T follicular helper cell (primary cell): ENCODE measurements around the gene LMF1.
A peak's percentile ranks its signal among the peaks of the same experiment; 100 is the strongest.

ENCODE experiments used
- DNase-seq: peaks from one replicate; pipeline ENCODE4 v3.0.0-alpha.2; 2020; ENCODE audit warnings: low read depth
- total RNA-seq, 2 experiments: gene quantifications; one replicate each; lab custom pipeline; 2026; lab: John Stamatoyannopoulos, UW

LMF1 gene
- 5.5 to 25.4 reads per million in 2 experiments for total RNA-seq

GRCh38 chr16:970766-971581 lies at the start of gene LMF1:
Gene LMF1, minus strand, starts transcription at chr16:970984. Its CDS starts 4 bp downstream, at chr16:970980.
- DNase-seq: peak; percentile 95

GRCh38 chr16:1020091-1020399 lies 49.3 kb upstream of the LMF1 start:
- no peak for DNase-seq

- DNase-seq: no peak
Observed at GRCh38 chr16:1019231-1020090, 48.7 kb upstream of the LMF1 start.

- no peak for DNase-seq
Observed at GRCh38 chr16:1018447-1019198, 47.8 kb upstream of the LMF1 start.

- DNase-seq: no peak
Observed at GRCh38 chr16:1014771-1015495, 44.1 kb upstream of the LMF1 start.

DNA sequence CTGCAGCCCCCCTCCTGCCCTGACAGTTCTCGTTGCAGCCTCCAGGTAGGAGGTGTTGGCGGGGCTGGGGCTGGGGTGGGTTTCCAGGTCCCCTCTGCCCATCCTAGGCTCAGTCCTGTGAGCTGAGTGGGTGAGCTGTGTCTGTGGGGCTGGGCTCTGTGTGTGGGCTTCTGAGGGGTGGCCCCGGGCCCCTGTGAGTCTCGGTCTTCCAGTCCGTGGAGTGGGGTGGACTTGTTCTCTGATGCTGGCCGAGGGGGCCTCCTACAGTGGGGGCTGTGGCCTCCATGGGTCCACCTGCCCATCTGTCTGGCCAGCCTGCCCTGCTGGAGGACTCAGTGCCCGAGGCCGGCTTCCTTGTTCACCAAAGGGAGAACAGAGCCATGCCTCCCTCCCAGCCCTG lies 43.4 kb upstream of the LMF1 start:
- no peak for DNase-seq

DNA sequence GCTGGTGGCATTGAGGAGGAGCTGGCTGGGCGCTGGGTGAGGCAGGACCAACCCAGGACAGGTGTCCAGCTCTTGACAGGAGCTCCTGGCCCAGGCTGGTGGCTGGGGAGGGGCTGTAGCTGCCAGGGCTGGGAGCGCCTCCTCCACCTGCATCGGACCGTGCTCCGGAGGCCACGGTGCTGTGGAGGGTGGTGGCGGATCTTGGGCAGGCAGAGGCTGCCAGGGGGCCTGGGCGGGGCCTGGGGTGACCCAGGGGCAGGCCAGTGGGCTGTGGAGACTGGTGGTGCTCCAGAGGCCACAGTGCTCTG lies 42.8 kb upstream of the LMF1 start:
- DNase-seq: no peak

DNA sequence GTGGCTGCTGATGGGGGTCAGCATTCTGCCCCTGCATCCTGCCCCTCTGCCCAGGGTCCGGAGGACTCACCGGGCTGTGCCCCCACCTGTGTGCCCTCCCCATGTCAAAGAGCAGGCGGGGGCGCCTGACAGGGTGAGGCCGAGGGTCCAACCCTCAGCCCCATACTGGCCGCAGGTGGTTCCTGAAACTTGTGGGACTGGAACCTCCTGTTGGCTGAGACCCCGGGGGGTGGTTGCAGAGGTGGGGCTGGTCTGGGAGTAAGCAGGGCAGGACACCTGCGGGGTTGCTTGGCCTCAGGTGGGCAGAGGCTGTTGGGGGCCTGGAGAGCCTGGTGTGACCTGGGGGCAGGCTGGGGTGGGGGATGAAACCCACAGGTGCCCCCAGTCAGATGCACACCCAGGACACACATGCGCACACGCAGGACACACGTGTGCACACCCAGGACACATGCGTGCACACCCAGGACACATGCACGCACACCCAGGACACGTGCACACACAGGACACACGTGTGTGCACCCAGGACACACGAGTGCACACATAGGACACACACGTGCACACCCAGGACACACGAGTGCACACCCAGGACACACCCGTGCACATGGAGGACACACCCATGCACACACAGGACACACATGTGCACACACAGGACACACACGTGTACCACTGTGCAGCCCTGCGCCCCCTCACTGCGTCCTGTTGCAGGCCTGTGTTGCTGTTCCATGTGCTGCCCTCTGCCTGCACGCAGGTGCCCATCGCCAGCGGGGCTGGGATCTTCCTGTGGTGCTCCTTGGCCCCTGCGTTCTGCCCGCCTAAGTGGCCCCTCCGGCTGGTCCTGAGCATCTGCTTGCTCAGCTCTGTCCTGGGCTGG lies 42.2 kb upstream of the LMF1 start:
- DNase-seq: no peak

GRCh38 chr16:1012135-1012534 lies 41.4 kb upstream of the LMF1 start:
- no peak for DNase-seq

- no peak for DNase-seq
Observed at GRCh38 chr16:1011316-1012082, 40.7 kb upstream of the LMF1 start.

DNA sequence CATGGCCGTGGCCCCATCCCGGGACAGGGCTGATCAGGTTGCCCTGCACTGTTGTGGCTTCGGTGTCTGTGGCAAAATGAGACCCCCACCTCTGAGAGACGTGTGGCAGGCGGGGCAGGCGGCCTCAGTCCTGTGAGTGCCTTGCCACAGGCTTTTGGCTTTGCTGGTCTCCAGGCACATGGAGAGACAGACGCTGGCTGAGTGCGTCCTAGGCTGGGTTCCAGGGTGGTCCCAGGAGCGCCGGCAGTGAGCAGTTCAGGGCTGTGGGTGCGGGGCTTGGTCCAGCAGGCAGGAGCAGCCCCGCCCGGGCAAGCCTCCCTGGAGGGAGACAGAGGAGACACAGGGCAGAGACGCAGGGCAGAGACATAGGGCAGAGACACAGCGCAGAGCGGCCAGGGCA lies 40.0 kb upstream of the LMF1 start:
- DNase-seq: no peak

DNA sequence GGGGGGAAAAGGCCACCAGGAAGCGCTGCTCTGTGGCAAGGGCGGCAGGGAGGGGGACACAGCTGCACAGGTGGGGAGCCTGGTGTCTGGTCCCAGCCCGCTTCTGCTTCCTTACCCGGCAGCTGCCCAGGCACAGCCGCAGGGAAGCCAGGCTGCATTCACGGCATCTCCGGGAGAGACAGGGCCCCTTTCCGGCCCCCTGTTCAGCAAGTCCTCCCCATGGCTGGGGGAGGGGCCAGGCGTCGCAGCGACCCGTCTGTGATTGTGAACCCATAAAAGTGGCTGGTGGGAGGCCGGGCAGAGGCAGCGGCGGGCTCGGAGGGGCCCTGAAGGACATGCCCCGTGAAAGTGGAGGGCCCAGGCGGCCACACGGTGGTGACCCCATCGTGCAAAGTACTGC lies 39.5 kb upstream of the LMF1 start:
- DNase-seq: no peak

DNA sequence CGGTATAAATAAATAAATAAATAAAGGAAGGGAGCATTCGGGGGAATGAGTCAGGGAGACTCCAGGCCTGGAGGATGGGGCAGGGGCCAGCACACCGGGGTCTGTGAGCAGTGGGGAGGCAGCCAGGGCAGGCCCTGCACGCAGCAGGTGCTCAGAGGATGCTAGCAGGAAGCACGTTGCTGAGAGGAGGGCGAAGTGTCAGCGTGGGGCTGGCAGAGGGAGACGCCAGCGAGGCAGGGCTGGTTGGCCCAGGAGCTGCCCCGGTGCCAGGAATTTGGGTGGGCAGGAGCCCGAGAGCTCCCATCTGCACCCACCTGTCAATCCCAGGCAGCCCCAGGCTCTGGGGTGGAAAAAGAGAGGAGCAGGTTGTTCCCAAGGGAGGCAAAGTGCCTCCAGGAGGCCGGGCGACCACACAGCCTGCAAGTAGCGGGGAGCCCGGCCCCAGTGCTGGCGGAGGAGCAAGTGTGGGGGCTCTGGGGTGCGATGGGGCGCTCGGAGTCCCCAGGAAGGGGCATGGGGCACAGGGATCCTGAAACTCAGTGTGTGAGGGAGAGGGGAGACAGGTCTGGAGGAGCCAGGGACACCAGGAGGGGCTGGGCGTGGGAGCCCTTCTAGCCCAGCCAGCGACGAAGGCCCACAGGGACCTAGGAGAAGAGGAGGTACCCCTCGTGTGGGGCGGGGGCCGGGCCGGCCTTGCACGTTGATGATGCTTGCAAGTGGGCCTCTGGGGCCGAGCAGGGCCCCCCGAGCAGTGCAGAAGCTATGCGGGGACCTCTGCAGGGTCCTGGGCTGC lies 38.8 kb upstream of the LMF1 start:
- no peak for DNase-seq

DNA sequence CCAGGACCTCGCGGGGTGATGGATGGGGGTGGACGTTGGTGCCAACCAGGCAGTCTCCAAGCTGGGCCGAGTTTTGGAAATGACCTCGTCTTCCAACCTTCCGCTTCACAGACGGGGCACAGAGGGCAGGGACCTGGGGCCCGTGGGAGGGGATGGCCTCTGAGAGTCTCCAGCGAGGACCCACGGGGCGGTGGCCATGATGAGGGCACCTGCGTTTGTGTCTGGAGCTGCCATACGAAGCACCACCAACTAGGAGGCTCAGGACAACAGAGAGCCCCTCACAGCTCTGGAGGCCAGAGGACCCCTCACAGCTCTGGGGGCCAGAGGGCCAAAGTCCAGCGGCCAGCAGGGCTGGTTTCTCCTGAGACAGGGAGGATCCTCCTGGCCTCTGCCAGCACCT lies 37.3 kb upstream of the LMF1 start:
- no peak for DNase-seq

DNA sequence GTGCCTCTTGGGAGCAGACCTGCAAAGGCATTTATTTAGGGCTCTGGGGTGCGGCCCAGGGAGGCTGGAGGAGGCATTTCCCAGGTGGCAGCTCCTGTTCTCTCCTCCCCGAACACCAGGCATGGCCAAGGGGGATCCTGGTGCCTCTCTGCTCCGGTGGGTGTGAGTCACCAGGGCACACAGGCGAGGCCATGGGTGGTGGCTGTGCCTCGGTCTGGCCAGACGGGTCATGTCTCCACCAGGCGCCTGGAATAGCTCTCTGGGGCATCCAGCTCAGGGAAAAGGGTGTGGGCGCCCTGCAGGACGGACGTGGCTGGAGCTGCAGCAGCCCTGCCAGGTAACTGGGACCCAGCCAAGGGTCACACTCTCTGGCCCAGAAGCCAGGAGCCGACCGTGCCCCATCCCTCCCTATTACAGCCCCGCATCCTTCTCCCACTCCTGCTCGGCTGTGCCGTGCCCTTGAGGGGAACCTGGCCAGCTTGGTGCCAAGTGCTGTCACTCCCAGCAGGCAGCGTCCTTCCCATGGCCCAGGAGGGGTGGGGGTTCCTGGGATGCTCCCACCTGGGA lies 36.6 kb upstream of the LMF1 start:
- DNase-seq: no peak

DNA sequence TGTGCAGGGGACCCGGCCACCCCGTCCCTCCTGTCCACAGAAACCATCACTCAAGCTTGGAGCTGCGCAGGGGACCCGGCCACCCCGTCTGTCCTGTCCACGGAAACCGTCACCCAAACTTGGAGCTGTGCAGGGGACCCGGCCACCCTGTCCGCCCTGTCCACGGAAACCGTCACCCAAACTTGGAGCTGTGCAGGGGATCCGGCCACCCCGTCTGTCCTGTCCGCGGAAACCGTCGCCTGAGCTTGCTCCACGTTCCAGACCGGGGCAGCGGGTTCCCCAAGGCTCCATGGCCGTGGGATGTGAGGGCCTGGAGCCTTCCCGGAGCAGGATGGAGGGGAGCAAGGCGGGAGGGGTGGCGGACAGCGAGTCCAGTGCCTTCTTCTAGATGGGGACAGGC lies 36.0 kb upstream of the LMF1 start:
- no peak for DNase-seq

DNA sequence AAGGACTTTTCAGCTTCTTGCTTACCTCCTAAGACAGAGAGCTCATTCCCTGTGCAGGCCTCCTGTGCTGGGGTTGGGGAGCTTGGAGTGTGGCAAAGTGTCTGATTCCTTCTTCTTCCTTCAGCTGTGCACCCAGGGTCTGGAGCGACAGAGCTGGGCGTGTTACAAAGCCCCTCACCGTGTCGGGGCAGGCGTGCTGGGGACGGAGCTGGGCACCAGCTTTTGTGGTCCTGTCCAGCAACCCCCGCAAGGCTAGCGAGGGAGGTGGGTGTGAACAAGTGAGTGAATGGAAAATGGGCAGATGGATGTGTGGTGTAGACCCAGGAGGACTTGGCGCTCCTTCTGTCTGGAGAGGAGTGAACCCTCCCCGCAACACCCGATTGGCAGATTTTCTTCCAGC lies 34.5 kb upstream of the LMF1 start:
- no peak for DNase-seq

DNA sequence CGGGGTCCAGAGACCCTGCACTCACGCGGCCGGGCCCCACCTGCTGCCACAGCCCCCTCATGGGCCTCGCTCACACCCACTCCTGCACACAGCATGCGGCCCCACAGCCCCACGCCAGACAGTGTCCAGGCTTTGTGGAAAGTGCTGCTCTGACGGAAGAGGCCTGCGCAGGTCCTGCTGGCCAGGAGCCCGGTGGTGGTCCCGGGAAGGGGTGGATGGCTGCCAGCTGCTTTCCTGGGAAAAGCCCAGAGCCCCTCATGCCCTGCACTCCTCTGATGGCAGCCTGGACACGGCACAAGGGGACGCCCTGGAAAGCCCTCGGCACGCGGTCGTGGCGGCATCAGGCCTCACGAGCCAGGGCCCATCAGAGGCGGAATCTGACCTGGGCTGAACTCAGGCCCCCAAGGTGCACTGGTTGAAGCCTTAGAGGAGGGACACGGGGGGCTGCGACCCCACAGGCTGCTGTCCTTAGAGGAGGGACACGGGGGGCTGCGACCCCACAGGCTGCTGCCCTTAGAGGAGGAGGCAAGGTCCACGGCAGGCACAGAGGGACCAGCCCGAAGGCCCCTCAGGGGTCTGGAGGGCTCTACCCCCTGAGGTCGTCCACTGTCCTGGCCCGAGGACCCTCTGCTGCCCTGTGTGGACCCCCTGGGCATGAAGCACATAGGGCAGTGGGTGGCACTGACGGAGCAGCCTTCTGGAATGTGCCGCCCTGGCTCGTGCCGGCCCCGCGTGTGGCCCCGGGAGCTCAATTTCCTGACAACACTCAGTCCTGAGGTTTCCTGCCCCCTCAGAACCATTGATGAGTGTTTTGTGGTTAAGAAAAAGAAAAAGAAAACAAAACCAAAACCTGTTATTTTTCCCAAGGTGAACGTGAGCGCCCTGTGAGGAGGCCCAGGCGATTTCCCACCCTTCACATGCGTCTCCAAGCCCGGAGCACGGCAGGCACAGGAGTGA lies 32.9 kb upstream of the LMF1 start:
- DNase-seq: no peak
